Dedifferentiated amniotic fluid mesenchymal stem cell (primary cell): ENCODE measurements around the gene CDH13.

ENCODE experiments used
- DNase-seq: peaks from one replicate; pipeline ENCODE4 v3.0.0-alpha.2; 2016; ENCODE audit errors: extremely low spot score

CDH13 gene

DNA sequence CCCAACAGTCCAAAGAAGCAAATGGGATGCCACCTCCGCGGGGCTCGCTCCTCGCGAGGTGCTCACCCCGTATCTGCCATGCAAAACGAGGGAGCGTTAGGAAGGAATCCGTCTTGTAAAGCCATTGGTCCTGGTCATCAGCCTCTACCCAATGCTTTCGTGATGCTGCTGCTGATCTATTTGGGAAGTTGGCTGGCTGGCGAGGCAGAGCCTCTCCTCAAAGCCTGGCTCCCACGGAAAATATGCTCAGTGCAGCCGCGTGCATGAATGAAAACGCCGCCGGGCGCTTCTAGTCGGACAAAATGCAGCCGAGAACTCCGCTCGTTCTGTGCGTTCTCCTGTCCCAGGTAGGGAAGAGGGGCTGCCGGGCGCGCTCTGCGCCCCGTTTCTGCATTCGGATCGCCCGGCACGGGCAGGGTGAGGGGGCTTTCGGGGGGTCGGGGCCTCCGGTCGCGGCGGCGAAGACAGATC, at the start of gene CDH13:
Gene CDH13 (plus strand): TSS at position 179 of the 471 bp plus-strand sequence.
- peak; percentile 71 for DNase-seq

DNA sequence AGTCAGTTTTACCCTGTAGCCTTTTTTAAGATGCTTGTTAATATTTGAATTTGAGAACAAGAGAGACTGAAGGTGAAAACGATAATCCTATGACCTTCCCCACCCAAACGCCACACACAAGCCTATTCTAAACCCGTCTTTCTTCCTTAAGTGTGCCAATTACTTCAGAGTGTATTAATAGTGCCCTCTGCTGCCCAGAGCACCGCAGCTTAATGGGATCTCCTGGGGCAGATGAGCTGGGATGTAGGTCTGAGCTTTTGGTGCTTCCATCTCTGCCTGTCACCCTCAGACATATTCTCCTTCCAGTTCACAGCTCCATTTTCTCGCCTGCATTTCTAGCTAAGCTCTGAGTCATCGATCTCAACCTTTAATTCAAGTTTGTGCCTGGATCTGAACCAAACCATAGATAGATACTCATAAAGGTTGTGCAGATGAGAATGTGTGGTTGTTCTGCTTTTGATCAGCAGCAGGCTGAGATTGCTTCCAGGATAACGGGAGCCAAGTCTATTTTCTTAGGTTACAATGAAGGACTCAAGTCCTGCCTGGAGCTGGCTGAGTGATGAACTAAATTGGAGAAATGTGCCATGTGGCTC, 46.4 kb upstream of the CDH13 start:
- no peak for DNase-seq

DNA sequence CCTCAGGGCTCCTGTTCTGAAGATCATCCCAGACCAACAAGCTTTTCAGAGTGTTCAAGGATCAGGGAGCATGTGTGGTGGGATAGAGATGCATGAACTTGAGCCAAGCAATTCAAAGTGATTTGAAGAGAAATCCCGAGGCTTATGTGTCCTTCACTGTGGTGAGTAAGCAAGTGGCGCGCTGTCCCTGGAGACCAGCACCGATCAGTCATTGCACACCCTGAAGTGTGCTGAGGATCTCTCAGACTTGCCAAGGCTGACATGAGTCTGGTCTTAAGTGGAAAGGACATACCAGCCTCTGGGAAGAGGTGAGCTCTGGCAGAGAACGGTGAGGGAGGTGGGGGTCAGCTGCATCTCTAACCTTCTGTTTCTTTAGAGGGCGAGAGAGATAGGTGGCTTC, 43.8 kb upstream of the CDH13 start:
- no peak for DNase-seq

DNA sequence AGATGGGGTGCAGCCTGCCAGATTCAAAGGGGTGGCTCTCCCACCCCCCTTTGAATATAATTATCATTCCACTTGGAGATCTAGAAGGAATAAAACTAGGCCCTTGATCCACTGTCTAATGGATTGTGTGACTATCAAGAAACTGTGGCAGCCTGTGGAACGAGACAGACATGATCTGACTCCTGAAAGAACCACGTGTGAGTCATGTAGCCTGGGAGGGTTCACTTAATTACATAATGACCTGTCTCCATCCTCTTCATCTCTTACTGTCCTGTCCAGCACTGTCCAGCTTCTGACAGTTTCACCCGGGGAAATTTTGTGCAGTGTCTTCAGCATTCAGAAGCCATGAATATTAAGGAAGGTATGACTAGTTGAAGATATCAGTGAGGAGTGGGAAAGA, 43.3 kb upstream of the CDH13 start:
- DNase-seq = no peak

DNA sequence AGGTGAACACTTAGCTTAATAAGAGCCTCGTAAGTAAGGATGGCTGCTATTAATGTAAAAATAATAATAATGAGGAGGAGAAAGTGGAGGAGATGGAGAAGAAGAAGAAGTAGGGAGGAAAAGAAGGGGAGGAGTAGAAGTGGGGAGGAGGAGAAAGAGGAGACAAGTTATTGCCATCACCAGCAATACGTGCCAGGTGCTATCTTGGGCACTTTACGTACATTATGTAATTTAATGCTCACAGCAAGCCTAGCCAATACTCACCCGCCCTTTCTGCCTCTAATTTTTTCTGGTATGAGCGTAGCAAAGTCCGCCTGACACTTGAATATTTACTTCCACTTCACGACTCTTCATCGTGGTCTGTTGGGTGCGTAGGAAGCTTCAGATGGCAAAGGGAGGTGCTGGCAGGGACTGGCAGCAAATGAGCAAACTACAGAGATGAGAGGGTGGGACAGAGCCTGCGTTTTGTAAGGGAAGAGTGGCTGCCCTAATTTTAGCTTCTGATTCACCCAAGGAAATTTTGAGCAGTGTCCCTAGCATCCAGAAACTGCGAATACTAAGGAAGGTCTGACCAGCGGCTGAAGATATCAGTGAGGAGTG, 42.1 kb upstream of the CDH13 start:
- no peak for DNase-seq

DNA sequence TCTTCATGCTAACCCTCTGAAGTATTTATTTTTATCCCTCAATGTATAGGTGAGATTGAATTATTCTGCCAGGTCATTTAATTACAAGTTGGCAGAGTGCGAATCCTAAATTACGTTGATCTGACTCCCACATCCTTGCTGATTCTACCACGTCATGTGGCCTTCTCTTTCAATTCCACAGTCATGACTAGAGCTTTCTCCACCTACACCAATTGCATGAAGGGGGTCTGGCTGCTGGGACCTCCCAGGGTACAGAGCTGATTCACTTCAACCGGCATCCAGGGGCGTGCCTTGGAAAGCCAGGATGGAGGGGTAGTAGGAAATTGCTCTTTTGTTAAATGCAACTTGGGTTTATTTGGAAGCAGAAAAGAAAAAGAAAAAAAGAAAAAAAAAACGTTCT, 41.1 kb upstream of the CDH13 start:
- no peak for DNase-seq

DNA sequence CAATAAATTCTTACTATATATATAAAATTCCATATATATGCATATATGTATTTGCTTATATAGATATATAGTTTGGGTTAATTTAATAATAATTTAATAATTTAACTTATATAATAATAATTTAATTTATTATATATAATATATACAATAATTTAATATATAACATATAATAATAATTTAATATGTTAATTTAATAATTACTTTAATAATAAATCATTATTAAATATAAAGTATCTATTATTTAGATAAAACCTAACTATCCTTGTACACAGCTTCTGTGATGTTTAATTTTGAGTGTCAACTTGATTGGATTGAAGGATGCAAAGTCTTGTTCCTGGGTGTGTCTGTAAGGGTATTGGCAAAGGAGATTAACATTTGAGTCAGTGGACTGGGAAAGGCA, 40.6 kb upstream of the CDH13 start:
- no peak for DNase-seq

DNA sequence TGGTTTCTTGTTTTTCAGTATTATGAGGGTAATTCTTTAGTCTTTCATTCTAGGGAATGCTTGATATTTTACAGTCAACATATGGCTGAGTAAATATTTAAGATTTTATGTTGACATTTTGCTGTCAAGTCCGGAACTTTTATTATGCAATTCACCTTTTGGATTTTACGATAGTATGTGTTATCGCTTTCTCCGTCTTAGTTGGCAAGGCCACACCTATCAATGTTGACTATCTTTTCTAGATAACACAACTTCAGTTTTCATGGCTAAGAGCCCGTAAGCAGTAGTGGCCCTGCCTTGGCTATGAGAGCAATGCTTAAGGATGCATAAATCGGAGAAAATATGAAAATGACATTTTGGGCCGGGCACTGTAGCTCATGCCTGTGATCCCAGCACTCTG, 39.5 kb upstream of the CDH13 start:
- DNase-seq = no peak

DNA sequence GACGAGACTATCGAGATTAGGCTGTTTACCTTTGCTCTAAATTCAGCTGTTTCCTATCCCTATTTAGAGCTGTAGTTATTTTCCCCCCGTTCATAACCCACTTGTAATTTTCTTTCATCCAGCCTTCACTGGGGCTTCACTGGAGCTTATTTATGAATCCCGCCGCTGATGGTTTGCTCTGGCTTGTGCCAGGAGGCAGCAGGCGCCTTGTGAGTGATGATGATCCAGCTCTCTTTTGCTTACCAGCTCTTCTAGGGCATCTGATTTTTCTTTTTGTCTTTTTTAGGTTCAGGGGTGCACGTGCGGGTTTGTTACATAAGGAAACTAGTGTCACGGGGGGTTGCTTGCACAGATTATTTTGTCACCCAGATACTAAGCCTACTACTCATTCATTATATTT, 37.4 kb upstream of the CDH13 start:
- DNase-seq = no peak

DNA sequence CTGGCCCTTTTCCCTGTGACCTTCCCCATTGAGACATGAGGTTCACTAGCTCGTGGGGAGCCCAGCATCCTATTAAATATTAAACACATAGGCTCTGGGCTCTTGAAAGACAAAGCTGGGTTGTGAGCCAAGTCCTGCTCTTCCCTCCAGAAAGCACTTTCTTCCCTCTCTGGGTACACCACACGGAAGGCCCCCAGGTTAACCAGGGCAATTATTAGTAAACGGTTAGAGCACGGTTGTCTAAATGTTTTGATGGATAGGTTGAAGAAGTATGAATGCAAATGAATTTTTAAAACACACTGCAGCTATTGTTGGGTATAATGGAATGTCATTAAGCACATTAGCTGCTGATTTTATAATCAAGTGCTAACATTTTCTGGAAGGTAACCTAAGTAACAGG, 32.7 kb upstream of the CDH13 start:
- DNase-seq = no peak

DNA sequence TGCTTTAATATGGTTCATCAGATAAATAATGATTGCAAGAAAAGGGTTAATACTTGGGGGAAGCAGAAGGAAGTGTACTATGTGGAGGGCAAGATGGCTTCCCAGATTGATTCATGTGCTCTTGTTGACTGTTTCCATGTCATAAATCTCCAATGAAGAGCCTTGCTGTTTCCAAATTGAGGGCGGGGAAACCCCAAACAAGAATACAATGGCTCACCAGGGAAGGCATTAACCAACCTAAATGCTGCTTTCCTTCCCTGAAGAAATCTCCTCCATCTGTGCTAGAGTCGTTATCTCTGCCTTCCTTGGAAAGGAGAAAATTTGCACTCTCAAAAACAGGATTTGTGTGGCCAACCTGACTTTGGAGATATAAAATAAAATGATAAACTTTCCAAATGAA, 28.0 kb upstream of the CDH13 start:
- DNase-seq = no peak

DNA sequence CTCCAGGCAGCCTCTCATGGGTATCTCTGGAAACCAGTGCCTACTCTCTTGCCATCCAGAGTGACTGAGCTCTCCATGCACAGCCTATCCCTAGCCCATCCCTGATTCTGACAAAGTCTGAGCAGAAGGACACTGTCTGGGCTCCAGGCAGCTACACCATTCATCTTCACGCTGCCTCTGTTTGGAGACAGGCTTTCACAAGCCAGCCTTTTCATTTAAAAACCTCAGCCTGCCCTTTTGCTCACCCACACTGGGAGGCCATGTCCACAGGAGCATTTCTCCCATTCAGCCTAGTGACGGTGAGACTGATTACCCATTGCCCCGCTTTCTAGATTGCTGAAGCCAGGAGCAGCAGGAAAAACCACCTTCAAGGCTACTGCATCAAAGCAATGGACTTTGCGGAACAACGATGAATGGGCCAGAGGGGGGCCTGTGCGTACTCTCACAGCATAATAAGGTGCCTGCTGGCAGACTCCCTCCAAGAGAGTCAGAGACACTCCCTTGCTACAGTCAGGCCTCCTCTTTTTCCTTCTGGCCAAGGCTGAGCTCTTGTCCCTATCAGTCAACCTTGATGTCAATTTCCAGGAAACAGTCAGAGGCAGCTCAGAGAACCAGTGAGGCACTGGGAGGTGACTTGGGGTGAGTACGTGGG, 24.7 kb upstream of the CDH13 start:
- no peak for DNase-seq

DNA sequence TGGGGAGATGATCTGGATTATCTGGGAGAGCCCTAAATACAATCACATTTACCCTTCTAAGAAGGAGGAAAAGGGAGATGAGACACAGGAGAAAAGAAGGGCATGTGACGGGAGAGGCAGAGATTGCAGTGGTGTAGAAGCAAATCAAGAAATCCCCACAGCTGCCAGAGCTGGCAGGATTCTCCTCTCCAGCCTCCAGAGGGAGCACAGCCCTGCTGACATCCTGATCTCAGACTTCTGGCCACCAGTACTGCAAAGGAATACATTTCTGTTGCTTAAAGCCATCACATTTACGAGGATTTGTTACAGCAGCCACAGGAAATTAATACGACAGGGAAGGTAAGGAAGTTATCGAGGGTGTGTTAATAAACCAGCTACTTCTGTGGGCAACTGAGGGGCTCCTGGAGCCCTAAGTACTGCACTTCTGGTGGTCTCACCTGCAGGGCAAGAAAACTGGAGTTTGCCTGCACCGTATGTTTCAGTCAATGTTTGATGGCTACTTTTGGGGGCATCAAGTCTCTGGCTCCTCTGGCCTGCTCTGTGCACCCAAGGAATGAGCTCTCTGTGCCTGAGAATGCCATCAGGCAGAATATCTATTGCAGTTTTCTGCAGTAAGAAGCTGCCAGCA, 22.9 kb upstream of the CDH13 start:
- peak; percentile 69 for DNase-seq

DNA sequence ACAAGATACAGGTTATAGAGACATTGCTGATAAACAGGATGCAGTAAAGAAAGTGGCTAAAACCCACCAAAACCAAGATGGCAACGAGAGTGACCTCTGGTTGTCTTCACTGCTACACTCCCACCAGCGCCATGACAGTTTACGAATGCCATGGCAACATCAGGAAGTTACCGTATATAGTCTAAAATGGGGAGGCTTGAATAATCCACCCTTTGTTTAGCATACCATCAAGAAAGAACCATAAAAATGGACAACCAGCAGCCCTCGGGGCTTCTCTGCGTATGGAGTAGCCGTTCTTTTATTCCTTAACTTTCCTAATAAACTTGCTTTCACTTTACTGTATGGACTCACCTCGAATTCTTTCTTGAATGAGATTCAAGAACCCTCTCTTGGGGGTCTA, 21.7 kb upstream of the CDH13 start:
- no peak for DNase-seq

DNA sequence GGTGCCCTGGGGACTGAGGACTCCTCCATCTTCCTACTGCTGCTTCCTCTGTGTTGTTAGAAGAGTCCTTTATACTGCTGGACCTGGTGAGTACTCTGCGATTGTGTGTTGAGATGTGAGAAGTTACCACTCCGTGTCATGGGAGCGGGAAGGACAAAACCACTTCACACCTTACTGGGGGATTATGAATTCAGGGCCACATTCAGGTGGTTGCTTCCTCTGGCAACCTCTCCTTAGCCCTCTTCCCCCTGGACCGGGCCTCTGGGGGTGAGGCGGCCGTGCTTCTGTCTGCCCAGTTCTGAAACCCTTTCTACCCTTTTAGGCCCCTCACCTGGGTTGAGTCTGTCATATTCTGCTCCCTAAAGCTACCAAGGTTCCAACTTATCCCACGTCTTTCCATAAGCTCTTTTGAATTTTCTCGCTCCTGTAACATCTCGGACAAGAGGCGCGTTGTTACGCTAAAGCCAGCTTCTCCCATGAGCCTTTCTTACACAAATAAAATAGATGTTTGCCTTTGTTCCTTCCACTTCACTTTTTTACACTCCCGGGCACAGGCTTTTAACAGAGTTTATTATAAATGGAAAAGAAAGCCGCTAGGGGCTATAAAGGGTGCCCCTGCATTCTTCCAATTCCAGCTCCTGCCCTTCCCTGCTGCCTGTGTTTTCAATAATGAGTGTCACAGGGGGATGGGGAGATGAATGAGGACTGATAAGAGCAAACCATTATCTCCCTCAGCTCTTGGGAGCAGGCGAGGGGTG, 20.7 kb upstream of the CDH13 start:
- DNase-seq = no peak

DNA sequence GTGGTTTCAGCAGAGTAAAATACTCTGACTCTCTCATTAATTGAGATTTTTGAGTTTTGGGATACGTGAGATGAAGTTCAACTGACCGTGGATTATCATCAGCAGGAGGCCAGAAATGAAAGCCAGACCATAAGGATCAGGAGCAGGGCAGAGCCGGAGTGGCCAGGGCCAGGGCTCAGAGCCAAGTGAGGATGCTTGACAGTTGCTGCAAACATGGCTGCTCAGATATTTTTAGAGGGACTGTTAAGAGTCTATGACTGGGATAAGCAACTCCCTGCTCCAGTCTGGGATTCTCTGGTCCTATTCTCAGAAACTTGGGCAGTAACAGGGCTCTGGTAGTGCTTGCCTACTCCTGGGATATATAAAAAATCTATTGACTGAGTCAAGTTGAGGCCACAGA, 17.6 kb upstream of the CDH13 start:
- no peak for DNase-seq

DNA sequence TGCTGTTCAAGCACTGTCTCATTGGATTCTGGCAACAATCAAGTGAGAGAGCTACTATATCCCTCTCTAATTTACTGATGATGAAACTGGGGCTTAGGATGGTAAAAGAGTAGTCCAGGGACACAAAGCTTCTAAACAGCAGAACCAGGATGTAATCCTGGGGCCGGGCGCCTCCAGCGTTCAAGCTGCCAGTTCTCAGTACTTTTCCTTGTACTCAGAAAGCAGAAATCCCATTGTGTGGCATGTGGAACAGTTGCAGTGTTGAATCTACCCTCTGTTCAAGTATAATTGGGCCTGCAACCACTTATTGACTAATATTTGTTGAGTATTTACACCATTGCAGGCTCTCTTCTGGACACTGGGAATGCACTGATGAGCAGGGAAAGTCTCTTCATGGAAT, 14.5 kb upstream of the CDH13 start:
- DNase-seq = no peak

DNA sequence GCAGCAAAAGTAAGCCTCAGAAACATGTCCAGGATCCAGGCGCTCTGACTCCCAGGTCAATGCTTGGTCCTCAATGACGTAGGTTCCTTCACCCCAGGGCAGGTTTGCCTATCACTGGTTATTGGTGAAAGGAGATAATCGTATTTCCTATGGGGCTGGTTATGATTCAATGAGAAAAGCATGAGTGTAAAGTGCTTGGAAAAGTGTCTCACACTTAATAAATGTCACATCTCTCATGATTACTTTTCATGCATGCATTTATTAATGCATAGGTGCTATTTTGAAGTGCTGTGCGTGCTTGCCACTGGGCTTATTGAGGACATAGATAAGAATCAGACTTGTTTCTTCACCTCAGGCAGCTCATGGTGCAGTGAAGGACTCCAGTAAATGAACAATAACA, 10.4 kb upstream of the CDH13 start:
- DNase-seq = no peak

DNA sequence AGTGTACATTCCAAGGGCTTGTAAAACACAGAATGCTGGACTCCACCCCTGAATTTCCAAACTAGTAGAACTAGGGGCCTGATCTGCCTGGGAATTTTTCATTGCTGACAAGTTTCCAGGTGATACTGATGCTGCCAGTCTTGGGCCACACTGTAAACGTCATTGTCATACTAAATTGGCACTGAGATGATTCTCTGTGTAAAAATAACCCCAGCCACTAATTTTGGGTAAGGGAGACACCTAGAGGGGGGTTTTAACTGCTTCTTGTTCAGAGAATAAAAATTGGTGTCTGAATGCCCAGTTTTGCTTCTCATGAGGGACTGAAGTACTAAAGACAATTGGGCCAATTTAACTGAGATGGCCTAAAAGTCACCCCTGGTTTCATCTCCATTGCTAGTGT, 5.0 kb upstream of the CDH13 start:
- no peak for DNase-seq

DNA sequence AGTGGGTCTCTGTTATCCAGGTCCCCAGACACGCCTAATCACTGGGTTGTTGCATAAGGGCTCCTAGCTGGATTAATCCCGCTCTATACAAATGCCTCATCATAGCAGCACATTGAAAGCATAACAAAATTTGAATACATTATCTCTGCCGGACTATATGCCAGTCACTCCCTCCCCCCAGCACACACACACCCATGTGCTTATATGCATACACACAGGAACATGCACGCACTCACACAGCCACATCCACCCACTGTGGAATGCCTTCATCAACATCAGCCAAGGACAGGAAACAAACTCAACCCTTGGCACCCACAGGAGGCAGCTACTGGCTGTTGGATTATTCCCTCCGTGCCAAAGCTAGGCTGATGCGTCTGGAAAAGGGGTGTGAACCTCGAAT, 3.5 kb upstream of the CDH13 start:
- DNase-seq = no peak

DNA sequence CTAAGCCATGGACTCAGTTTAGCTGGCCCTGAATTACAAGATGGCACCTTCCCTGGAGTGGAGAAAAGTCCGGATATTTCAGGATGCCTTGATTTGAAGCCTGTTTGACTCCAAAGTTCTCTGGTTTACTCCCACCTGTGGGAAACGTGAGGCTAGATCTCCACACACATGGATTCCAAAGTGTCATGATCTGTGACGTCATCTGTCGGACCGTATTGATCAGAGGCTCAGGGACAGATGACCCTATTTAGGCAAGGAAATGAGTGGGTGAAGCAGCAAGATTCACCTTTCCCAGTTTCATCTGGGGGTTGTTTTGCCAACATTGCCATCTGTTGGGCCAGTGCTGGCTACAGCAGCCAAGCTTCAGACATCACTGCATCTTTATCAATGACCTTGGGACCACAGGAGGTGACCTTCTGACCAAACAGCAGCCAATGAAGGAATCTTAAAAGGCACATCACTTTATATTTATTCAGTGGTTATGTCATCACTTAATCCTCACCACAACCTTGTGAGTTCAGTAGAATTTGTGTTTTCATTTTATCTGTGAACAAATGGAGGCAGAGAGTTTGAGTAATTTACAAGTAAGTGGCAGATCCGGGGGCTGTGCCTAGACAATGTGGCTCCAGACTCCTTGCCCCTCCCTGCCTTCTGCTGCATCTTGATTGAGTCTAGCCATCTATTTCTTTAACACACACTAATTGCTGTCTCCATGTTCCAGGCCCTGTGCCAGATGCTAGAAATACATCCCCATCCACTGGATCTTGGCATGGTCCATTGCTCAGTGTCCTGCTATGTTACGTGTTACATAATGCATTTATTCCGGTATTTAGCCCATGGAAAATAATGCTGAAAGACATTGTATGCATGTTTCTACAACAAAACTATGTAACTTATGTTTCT, 1.5 kb upstream of the CDH13 start:
- DNase-seq = no peak
